Left lobe of liver (tissue), 2 donors: ENCODE data around the gene ARHGAP24. TPM values are rescaled to one million over a fixed set of nuclear protein-coding genes. Genes with fewer than 3 reads are reported as not detected.
"Not testable (repeated sequence)": the region's sequence is repeated elsewhere in the genome, so short reads cannot be mapped to it uniquely, and the experiment has no call there.

Experiments
- ATAC-seq: fragments of 200-7000 bp; cut with Tn5 transposase; one replicate; pipeline ENCODE4 v1.9.1; 2020; ENCODE audit warnings: mild to moderate bottlenecking, moderate library complexity
- DNase-seq: peaks from one replicate; pipeline ENCODE4 v3.0.0-alpha.2; 2020; ENCODE audit warnings: low spot score
- total RNA-seq: library from RNA; stranded (reverse); gene quantifications from one replicate; pipeline ENCODE4 v1.2.1, GENCODE V29; 2021
- donor health status: DM: no; HTN: no; CAD: no; lungs with moderate emphysema.
- donor health status: DM: no; HTN: yes; CAD: no.

The ARHGAP24 gene
- total RNA-seq, 1 donor from 2014 or later, result 6.8 TPM

- no peak for DNase-seq
- ATAC-seq, result no peak
Measured at GRCh38 chr4:85482010-85482738, 7.2 kb downstream of the ARHGAP24 start.

- ATAC-seq (no peak), DNase-seq (no peak)
Measured at GRCh38 chr4:85486425-85487086, 11.6 kb downstream of the ARHGAP24 start.

- ATAC-seq (no peak), DNase-seq (no peak)
Measured at GRCh38 chr4:85488416-85488815, 13.5 kb downstream of the ARHGAP24 start.

- DNase-seq (no peak), ATAC-seq (no peak)
Measured at GRCh38 chr4:85489273-85489981, 14.5 kb downstream of the ARHGAP24 start.

- DNase-seq (no peak), ATAC-seq (no peak)
Measured at GRCh38 chr4:85491527-85491926, 16.6 kb downstream of the ARHGAP24 start.

GRCh38 chr4:85492336-85492735, 17.4 kb downstream of the ARHGAP24 start:
- no peak for DNase-seq
- no peak for ATAC-seq

GRCh38 chr4:85495621-85496020, 20.7 kb downstream of the ARHGAP24 start:
- ATAC-seq (no peak), DNase-seq (no peak)

- ATAC-seq (no peak), DNase-seq (no peak)
Measured at GRCh38 chr4:85496126-85496849, 21.3 kb downstream of the ARHGAP24 start.

GRCh38 chr4:85496933-85497332, 22.0 kb downstream of the ARHGAP24 start:
- ATAC-seq (no peak), DNase-seq (no peak)

- ATAC-seq (peak; percentile 63), DNase-seq (no peak)
Measured at GRCh38 chr4:85498068-85498733, 23.3 kb downstream of the ARHGAP24 start.

GRCh38 chr4:85499573-85499972, 24.6 kb downstream of the ARHGAP24 start:
- DNase-seq (no peak), ATAC-seq (no peak)

GRCh38 chr4:85500110-85500867, 25.3 kb downstream of the ARHGAP24 start:
- no peak for ATAC-seq
- no peak for DNase-seq

GRCh38 chr4:85501145-85501544, 26.2 kb downstream of the ARHGAP24 start:
- not testable (repeated sequence) for ATAC-seq, DNase-seq

GRCh38 chr4:85508654-85509053, 33.7 kb downstream of the ARHGAP24 start:
- DNase-seq, result no peak
- no peak for ATAC-seq

GRCh38 chr4:85509882-85510631, 35.1 kb downstream of the ARHGAP24 start:
- ATAC-seq, result peak; percentile 87
- no peak for DNase-seq

- ATAC-seq (no peak), DNase-seq (no peak)
Measured at GRCh38 chr4:85510632-85510984, 35.7 kb downstream of the ARHGAP24 start.

GRCh38 chr4:85512446-85513205, 37.7 kb downstream of the ARHGAP24 start:
- no peak for ATAC-seq
- no peak for DNase-seq

- ATAC-seq (no peak), DNase-seq (no peak)
Measured at GRCh38 chr4:85514117-85514516, 39.2 kb downstream of the ARHGAP24 start.

GRCh38 chr4:85514783-85515182, 39.8 kb downstream of the ARHGAP24 start:
- no peak for ATAC-seq
- DNase-seq, result no peak
